Tongue (tissue), 2 donors: ENCODE data around the gene PRR30. TPM values are rescaled to one million over a fixed set of nuclear protein-coding genes. Genes with fewer than 3 reads are reported as not detected.

Source experiments
- DNase-seq: peaks from one replicate; pipeline ENCODE4 v3.0.0-alpha.2; 2015
- total RNA-seq: library from RNA; depleted of rRNA; stranded (reverse); fragments of >200 nt; gene quantifications from one replicate; pipeline ENCODE4 v1.2.3, GENCODE V29; 2014

The PRR30 gene
- total RNA-seq, 1 donor from 2014 or later = not detected

GRCh38 chr2:27154488-27154887, 15.3 kb upstream of the PRR30 start:
- no peak for DNase-seq

- DNase-seq = no peak
Observed at GRCh38 chr2:27152796-27153464, 13.7 kb upstream of the PRR30 start.

- DNase-seq = no peak
Observed at GRCh38 chr2:27152102-27152795, 13.0 kb upstream of the PRR30 start.

GRCh38 chr2:27150639-27151230, 11.5 kb upstream of the PRR30 start:
- DNase-seq = no peak

- no peak for DNase-seq
Observed at GRCh38 chr2:27149570-27150405, 10.6 kb upstream of the PRR30 start.

- no peak for DNase-seq
Observed at GRCh38 chr2:27148801-27149439, 9.7 kb upstream of the PRR30 start, which contains the start of gene TCF23. TSS of gene TCF23 (plus strand) at chr2:27149004. CDS start at chr2:27149134, 130 bp downstream.

GRCh38 chr2:27147935-27148334, 8.7 kb upstream of the PRR30 start:
- no peak for DNase-seq

GRCh38 chr2:27145682-27146081, 6.5 kb upstream of the PRR30 start:
- DNase-seq = no peak

GRCh38 chr2:27143285-27143684, 4.1 kb upstream of the PRR30 start:
- DNase-seq = no peak

- DNase-seq = no peak
Observed at GRCh38 chr2:27138111-27138510, 1.1 kb downstream of the PRR30 start.

- no peak for DNase-seq
Observed at GRCh38 chr2:27137322-27137935, 1.8 kb downstream of the PRR30 start.

GRCh38 chr2:27136751-27137150, 2.5 kb downstream of the PRR30 start:
- no peak for DNase-seq

GRCh38 chr2:27135478-27135955, 3.7 kb downstream of the PRR30 start:
- no peak for DNase-seq

- DNase-seq = no peak
Observed at GRCh38 chr2:27134781-27135477, 4.3 kb downstream of the PRR30 start.

- peak; percentile 99 for DNase-seq
Observed at GRCh38 chr2:27133905-27134780, 5.1 kb downstream of the PRR30 start, which contains the start of gene PREB. TSS of gene PREB (minus strand) at chr2:27134636. CDS start at chr2:27134421, 215 bp downstream.

- no peak for DNase-seq
Observed at GRCh38 chr2:27133195-27133875, 5.9 kb downstream of the PRR30 start.

- DNase-seq = no peak
Observed at GRCh38 chr2:27131429-27131828, 7.8 kb downstream of the PRR30 start.

GRCh38 chr2:27130396-27130795, 8.8 kb downstream of the PRR30 start:
- DNase-seq = no peak
